KOPT-K1 (cell line): Measurements from ENCODE around the gene TFF2.

ENCODE experiments used
- H3K27ac ChIP-seq: fragments of 200-600 bp; sonication (generic); 2 replicates; pipeline ENCODE4 v1.5.1; 2016; ENCODE audit warnings: antibody characterized with exemption, mild to moderate bottlenecking, low read depth, low read length; ENCODE audit not compliant: poor library complexity, severe bottlenecking
- H3K36me3 ChIP-seq: fragments of 200-600 bp; sonication (generic); 2 replicates; pipeline ENCODE4 v1.5.1; 2017; ENCODE audit warnings: antibody characterized with exemption, mild to moderate bottlenecking, low read length, moderate library complexity; ENCODE audit not compliant: insufficient read depth
- H3K9me3 ChIP-seq: fragments of 200-600 bp; sonication (generic); 2 replicates; pipeline ENCODE4 v1.5.1; 2017; ENCODE audit warnings: antibody characterized with exemption, low read length, mild to moderate bottlenecking; ENCODE audit not compliant: insufficient read depth, poor library complexity, severe bottlenecking

The TFF2 gene

GRCh38 chr21:42304556-42305454 is 46.0 kb downstream of the TFF2 start:
- Histone ChIP-seq H3K27ac (no peak overlapping the region), H3K36me3 (no peaks in the 10 kb centered on the region)

GRCh38 chr21:42303443-42303842 is 47.4 kb downstream of the TFF2 start:
- H3K27ac ChIP-seq = no peak overlapping the region
- H3K36me3 ChIP-seq = no peaks in the 10 kb centered on the region
- no peaks in the 10 kb centered on the region for H3K9me3 ChIP-seq

More at GRCh38 chr21:42304556-42305454, 46.0 kb downstream of the TFF2 start:
- no peaks in the 10 kb centered on the region for H3K9me3 ChIP-seq

GRCh38 chr21:42302794-42303193 is 48.0 kb downstream of the TFF2 start:
- H3K36me3 ChIP-seq = no peaks in the 10 kb centered on the region
- H3K27ac ChIP-seq = no peak overlapping the region
- H3K9me3 ChIP-seq = no peaks in the 10 kb centered on the region

- Histone ChIP-seq H3K36me3 (no peaks in the 10 kb centered on the region), H3K27ac (no peak overlapping the region), H3K9me3 (no peaks in the 10 kb centered on the region)
Measured at GRCh38 chr21:42302076-42302650, 48.6 kb downstream of the TFF2 start.

- Histone ChIP-seq H3K36me3 (no peaks in the 10 kb centered on the region), H3K27ac (no peak overlapping the region)
Measured at GRCh38 chr21:42301371-42302075, 49.3 kb downstream of the TFF2 start.

GRCh38 chr21:42300956-42301355 is 49.8 kb downstream of the TFF2 start:
- H3K9me3 ChIP-seq = no peaks in the 10 kb centered on the region
- no peaks in the 10 kb centered on the region for H3K36me3 ChIP-seq
- no peak overlapping the region for H3K27ac ChIP-seq

More at GRCh38 chr21:42301371-42302075, 49.3 kb downstream of the TFF2 start:
- no peaks in the 10 kb centered on the region for H3K9me3 ChIP-seq

- Histone ChIP-seq H3K9me3 (no peaks in the 10 kb centered on the region), H3K36me3 (no peaks in the 10 kb centered on the region), H3K27ac (peak overlapping the region; percentile 41)
Measured at GRCh38 chr21:42300045-42300583, 50.7 kb downstream of the TFF2 start.

- Histone ChIP-seq H3K27ac (peak overlapping the region; percentile 41), H3K9me3 (no peaks in the 10 kb centered on the region), H3K36me3 (no peaks in the 10 kb centered on the region; the same call in 1 of the 2 replicates)
Measured at GRCh38 chr21:42299324-42300044, 51.3 kb downstream of the TFF2 start.

- H3K27ac ChIP-seq = no peak overlapping the region
- peaks cover 1% of the 10 kb centered on the region; the same call in 1 of the 2 replicates for H3K36me3 ChIP-seq
Measured at GRCh38 chr21:42298657-42299056, 52.1 kb downstream of the TFF2 start.

GRCh38 chr21:42298237-42298636 is 52.6 kb downstream of the TFF2 start:
- no peaks in the 10 kb centered on the region for H3K9me3 ChIP-seq
- peaks cover 5% of the 10 kb centered on the region; the same call in 1 of the 2 replicates for H3K36me3 ChIP-seq
- H3K27ac ChIP-seq = no peak overlapping the region

More at GRCh38 chr21:42298657-42299056, 52.1 kb downstream of the TFF2 start:
- no peaks in the 10 kb centered on the region for H3K9me3 ChIP-seq

- Histone ChIP-seq H3K9me3 (no peaks in the 10 kb centered on the region), H3K36me3 (peaks cover 14% of the 10 kb centered on the region; the same call in 1 of the 2 replicates), H3K27ac (peak overlapping the region; percentile 51)
Measured at GRCh38 chr21:42297377-42297776, 53.4 kb downstream of the TFF2 start.

- peak overlapping the region; percentile 51 for H3K27ac ChIP-seq
- no peaks in the 10 kb centered on the region for H3K9me3 ChIP-seq
- H3K36me3 ChIP-seq = peaks cover 19% of the 10 kb centered on the region; the same call in 1 of the 2 replicates
Measured at GRCh38 chr21:42296501-42296900, 54.3 kb downstream of the TFF2 start.
